ENCODE measurements around the gene CLRN2. TPM values are rescaled to one million over a fixed set of nuclear protein-coding genes. Genes with fewer than 3 reads are reported as not detected.

The CLRN2 gene
- polyA plus RNA-seq (ENCODE audit: insufficient read length in 4 of 4) = not detected

DNA sequence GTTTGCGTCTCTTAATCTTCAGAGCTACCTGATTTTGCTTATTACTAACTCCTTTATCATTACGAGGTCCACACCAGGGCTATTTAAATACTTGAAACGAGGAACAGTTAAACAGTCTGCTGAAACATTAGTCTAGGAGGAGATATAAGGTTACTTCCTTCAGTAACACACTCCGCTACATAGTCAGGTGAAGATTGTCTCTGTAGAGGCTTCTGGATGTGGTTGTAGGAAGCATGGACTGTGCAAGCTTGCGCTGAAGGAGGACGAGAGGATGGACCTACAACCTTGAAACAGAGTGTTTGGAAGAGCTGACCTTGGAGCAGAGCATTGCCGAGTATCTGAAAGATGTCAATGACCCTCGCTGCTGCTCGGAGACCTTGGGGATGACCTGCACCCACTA lies at the start of gene CLRN2:
CLRN2 (plus strand) TSS at position 301 of the 400 bp plus-strand sequence. CDS start 102 bp downstream, outside the sequence.
- DNase-seq (ENCODE audit: low read depth in 4 of 4, low spot score in 3 of 4) = no peak

GRCh38 chr4:17468619-17469221 lies 46.2 kb upstream of the CLRN2 start:
- DNase-seq (ENCODE audit: low read depth in 4 of 4, low spot score in 3 of 4) = peak in 2 of 4 donors; percentile 32 to 33

- no peak for DNase-seq (ENCODE audit: low read depth in 4 of 4, low spot score in 3 of 4)
Observed at GRCh38 chr4:17469931-17470674, 44.9 kb upstream of the CLRN2 start.

GRCh38 chr4:17475481-17475880 lies 39.5 kb upstream of the CLRN2 start:
- no peak for DNase-seq (ENCODE audit: low read depth in 4 of 4, low spot score in 3 of 4)

GRCh38 chr4:17476853-17477252 lies 38.1 kb upstream of the CLRN2 start:
- DNase-seq (ENCODE audit: low read depth in 4 of 4, low spot score in 3 of 4) = no peak

DNA sequence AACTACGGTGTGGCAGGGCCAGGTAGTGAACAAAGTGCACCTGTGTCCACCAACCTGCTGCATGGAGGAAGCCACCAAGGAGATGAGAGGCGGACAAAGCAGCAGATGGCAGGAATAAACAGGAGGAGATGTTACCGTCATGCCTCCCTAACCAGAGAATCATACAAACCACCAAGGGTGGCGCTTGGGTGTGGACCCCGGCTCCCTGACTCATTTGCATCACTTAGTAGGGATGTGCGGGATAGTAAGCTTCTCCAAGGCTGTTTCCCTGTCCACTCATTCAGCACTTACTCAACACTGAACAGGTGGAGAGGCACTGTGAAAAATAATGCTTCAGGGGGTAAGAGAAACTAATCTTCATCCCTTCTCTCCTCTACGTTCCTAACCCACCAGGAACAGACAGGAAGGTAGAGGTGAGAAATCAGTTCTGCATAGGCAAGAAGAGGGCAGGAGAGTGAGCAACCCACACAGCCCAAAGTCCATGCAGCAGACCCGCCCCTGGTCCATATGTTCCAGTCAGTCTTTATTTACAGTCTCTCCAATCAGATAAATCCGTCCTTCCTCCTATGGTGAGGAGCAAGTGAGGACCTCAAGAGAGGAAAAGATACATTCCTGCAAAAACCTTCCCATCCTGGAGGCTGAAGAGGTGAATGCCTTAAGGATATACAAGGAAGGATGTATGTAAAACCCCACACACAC lies 37.0 kb upstream of the CLRN2 start:
- no peak for DNase-seq (ENCODE audit: low read depth in 4 of 4, low spot score in 3 of 4)

DNA sequence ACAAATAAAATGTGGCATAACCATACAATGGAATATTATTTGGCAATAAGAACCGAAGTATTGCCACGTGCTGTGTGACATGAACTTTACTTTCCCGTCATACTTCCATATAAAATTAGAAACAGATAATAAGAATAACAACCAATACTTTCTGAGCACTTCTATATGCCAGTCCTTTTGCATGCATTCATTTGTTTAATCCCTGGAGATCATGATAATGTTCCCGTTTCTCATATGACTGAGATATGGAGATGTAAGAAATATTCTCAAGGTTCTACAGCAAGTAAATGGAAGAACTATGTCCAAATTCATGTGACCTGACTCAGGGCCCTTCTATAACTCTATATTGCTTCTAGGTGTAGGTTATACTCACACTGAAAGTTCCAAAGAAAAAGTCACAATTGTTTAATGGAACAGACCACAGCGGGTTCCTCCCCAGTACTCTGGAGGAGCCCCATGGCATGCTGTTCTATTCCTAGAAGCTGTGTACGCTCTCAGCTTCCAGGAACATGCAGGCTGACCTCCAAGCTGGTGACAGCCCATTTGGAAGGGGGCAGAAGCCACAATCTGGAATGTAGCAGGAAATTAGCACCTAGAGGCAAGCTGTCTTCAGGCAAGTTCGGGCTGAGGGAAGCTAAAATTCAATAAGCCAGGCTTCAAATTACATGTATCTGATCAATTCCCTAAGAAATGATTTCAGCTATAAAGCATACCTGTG lies 34.6 kb upstream of the CLRN2 start:
- no peak for DNase-seq (ENCODE audit: low read depth in 4 of 4, low spot score in 3 of 4)

DNA sequence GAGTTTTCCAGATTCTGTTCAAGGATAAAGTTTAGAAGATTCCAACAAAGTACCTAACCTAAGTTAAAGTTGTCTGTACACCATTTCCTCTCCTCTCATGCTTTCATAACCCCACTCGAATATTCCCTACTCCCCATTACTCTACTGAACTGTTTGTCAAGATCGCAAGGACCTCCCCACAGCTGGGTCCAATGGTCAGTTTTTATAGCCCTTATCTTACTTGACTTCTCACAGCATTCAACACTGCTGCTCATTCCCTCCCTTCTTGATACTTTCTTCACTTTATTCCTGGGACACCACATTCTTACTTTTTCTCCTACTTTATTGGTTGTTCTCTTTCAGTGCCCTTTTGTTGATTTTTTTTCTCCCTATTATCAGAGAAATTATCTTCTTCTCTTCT lies 34.0 kb upstream of the CLRN2 start:
- DNase-seq (ENCODE audit: low read depth in 4 of 4, low spot score in 3 of 4) = no peak

DNA sequence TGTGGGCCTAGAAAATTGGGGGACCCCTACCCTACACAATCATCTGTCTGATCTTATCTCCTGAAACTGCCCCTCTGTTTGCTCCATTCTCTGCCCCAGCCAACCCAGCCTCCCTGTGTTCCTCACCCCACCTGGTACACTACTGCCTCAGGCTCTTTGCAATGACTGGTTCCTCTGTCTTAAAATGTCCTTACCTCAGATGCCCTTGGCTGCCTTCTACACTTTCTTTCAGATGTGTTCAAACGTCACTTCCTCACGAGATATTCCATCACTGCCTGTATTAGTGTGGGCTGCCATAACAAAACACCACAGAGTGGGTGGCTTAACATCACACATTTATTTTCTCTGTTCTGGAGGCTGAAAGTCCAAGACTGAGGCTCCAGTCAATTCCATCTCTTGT lies 32.2 kb upstream of the CLRN2 start:
- no peak for DNase-seq (ENCODE audit: low read depth in 4 of 4, low spot score in 3 of 4)

DNA sequence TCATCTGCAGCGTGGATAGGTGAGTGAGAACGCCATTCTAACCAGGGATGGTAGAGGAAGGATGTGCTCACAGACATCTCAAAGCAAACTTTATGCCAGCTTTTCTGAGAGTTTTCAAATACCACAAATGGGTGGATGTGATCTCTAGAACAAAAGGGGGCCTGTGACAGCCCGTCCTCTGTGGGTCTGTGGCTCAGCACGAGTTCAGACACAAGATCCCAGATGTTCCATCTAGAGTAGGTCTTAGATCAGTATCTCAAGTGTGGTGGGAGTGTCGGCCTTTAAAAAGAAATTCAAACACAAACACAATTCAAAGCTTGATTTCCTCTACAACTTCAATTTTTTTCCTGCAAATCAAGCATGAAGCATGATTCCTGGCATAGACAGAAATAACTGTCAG lies 25.8 kb upstream of the CLRN2 start:
- no peak for DNase-seq (ENCODE audit: low read depth in 4 of 4, low spot score in 3 of 4)

DNA sequence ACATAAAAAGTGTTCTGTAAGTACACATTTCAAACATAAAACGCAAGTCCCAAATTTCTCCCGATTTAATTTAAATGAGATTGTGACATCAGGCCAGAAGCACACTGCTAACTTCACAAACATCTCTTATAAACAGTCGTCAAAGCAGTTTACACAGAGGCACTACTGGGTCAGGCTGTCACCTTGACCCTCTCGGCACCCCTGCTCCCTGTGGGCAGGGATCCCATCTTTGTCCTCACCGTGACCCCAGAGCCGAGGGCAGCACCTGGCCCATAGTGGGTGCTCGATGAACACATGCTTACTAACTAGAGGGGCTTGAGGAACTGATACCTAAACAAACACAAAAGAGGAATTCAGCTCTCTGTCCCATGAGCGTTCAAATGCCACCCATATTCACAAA lies 25.2 kb upstream of the CLRN2 start:
- no peak for DNase-seq (ENCODE audit: low read depth in 4 of 4, low spot score in 3 of 4)

DNA sequence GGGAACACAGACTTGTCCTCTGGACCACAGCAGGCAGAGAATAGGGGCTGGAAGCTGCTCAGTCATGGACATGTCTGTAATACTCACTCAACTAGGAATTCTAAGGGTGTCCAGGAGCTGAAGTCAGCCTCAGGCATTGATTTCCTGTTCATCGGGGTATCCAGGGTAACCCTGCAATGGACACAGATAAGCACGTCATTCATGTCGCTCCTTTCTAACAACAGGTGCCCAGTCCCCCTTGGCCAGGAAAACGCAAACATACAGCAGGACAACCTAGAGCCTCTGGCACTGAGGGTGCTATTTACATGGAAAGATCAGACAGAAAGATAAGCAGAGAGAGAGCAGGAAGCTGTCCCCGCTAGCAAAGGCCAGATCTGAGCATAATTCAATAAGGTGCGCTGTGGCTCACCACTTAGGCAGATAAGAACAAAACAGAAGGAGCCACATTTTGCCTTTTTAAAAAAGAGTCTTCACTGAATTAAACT lies 24.3 kb upstream of the CLRN2 start:
- no peak for DNase-seq (ENCODE audit: low read depth in 4 of 4, low spot score in 3 of 4)

DNA sequence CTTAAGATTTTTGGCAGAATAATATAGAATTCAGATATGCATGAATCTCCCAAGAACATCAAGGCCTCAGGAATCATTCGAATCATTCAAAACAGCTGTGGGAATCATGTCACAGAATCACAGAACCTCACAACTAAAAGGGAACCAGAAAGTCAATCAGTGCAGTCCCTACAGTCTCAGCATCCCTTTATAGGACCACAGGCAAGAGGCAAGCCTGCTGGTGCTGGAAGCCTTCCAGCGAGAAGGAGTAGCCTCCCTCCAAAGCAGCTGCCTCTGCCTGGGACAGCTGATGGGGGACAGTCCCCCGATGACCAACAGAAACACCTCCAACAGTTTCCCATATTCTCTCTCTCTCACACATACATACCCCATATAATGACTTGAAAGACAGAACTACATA lies 23.8 kb upstream of the CLRN2 start:
- DNase-seq (ENCODE audit: low read depth in 4 of 4, low spot score in 3 of 4) = no peak

DNA sequence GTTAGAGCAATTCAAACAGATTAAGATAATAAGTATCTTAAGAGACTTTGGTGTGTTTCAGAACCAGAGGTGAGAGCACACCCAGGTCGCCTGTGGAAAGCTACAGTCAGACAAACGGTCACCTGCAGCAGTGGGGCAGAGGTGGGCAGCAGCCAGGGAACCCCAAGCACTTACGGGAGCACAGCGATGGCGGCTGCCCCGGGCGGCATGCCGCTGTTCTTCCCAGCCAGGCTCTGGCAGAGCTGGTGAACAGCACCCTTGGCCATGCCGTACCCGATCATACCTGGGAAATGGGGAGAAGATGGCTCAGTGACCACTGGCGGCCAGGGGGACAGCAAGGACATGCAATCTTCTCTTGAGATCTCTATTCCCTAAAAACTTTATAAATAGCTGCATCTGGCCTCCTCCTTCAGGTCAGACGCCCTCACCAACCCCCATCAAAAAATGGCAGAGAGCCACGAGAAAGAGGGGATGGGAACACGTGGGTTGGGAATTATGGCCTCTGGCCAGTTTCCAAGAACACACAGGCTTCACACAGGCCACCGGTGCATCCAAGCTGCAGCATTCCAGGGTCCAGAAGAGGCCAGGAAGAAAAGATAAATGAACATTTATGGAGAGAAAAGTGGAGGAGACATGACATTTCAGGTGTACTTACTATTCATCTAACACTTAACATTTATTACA lies 22.8 kb upstream of the CLRN2 start:
- DNase-seq (ENCODE audit: low read depth in 4 of 4, low spot score in 3 of 4) = no peak

DNA sequence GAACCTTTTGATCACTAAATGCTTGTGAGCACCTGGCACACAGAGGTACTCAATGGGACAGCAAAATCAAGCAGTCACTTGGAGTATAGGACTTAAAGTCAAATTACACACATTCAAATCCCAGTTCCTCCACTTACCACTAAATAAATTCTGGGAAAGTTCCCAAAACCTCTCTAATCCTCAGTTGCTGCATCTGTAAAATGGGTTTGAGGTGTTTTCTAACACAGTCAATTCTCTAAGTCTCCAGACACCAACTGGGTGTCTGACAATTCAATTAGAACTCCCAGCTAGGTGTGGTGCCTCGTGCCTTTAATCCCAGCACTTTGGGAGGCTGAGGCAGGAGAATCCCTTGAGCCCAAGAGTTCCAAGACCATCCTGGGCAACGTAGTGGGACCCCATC lies 22.1 kb upstream of the CLRN2 start:
- no peak for DNase-seq (ENCODE audit: low read depth in 4 of 4, low spot score in 3 of 4)

- no peak for DNase-seq (ENCODE audit: low read depth in 4 of 4, low spot score in 3 of 4)
Observed at GRCh38 chr4:17493619-17494018, 21.3 kb upstream of the CLRN2 start.

DNA sequence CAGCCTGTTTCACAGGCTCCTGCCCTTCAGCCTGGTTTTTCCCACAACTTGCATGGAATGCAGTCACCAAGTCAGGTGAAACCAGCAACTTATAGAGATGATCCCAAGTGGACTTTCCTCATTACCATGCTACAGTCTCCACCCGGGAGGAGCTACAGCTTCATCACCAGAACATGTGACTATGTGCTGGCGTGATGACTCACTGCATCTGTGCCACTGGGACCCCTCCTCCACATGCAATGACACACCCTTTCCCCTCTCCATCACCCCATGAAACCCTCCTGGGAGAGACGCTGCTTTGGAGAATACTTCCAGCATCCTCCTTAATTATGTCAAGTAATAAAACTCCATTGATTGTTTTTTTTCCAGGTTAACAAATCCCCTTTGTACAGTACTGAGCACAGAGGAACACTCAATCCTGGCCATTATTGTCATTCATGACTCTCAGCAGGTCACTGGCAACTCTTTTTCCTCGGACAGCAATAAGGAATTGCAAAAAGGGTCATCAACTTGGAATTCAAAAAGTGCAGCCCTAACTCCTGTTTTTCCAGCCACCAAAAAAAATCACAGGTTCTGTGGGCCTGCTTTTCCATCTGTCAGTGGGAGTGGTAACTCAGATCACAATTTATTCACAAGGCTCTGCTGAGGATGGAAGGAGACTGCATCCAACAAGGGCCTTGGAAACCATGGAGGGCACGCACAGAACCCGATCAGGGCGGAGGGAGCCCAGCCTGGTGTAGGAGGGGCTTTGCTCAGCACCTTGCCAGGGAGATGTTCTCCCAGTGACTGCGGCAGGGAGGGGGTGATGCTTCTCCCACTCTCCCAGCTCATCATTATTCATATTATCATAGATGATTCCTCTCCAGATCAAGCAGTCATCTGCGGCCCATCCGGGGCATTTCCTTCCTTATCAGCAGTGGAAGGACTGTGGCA lies 20.4 kb upstream of the CLRN2 start:
- no peak for DNase-seq (ENCODE audit: low read depth in 4 of 4, low spot score in 3 of 4)

DNA sequence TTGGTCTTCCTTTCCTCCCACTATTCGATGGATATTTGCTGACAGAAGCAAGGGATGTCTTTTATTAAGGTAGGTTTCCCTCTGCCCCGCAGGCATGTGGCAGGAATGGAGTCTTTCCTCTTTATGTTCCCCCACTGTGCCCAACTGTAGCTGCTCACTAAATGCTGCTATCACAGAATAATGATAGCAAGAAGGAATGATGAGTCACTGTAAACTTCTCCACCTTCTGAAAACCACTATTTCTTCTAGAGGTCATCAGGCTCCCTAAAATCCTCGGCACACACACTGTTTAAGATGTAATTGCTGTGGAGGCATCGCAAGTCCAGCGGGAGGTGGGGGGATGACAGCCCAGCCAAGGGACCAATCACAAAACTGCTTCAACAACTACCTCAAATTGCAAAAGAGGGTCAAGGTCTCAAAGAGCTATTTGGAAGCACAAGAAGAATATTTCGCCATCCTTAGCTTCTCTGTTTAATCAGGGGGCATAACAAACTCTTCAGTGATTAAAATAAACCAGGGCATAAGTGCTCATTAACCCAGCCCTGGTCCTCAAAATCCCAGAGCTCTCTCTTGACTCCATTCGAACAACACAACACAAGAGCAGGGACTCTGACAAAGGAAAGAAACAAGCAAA lies 17.0 kb upstream of the CLRN2 start:
- DNase-seq (ENCODE audit: low read depth in 4 of 4, low spot score in 3 of 4) = no peak

DNA sequence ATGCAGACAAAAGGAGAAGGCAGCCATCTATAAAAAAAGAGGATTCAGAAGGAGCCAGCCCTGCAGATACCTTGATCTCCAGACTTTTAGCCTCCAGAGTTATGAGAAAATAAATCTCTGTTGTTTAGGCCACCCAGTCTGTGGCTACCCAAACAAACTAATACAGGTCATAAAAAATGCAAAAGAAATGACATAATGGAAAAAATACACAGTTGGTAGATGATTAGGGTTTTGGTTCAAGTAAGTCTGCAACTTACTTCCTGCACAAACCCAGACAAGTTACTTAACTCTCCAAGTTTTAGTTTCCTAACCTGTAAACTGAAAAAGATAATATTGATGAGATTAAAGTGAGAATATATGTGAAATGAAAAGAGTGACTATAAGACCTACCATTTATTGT lies 14.4 kb upstream of the CLRN2 start:
- no peak for DNase-seq (ENCODE audit: low read depth in 4 of 4, low spot score in 3 of 4)

Measured in left renal pelvis (tissue), 4 donors.